HL-60/S4 (cell line): ENCODE results near the gene LY6G6C.

Experiments
- in situ Hi-C: fragments of 300-500 bp; cut with MboI; formaldehyde crosslinking; loops from 2 replicates; pipeline ENCODE4 v1.14.3; 2022; ENCODE audit warnings: low sequenced_read_pairs

The LY6G6C gene

GRCh38 chr6:31727717-31728671, 6.4 kb upstream of the LY6G6C start:
- in situ Hi-C loops = no loop called here

DNA sequence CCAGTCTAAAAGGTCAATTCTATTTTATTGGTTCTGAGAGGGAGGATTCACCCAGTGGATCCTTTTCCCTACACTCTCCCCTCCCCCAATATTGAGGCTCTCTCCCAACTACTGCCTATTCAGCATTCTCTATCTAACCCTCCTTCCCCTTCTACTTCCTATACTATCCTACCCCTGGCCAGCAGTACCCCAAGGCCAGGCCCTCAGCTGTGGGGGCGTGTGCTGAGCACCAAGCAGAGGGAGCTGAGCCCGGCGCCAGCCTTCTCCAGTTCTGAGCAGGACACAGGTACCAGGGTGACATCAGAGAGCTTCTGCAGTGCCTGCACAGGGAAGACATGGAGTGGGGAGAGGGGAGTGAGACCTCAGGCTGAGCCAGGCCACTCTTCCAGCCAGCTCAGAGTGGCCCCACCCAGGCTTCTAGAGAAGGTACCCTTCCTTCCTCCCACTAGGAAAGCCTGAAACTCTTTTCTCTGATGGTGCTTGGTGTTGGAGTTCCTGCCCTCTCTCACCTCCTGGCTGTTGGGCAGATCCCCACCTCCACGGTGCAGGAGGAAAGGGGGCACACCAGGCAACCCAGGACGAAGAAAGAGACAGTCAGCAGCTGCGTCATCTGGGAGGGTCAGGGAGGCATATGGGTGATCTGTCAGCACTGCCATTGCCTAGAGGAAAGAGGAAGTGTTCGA, 5.6 kb upstream of the LY6G6C start:
- in situ Hi-C loops = no loop called here

GRCh38 chr6:31725502-31726350, 4.2 kb upstream of the LY6G6C start:
- in situ Hi-C loops = no loop called here

DNA sequence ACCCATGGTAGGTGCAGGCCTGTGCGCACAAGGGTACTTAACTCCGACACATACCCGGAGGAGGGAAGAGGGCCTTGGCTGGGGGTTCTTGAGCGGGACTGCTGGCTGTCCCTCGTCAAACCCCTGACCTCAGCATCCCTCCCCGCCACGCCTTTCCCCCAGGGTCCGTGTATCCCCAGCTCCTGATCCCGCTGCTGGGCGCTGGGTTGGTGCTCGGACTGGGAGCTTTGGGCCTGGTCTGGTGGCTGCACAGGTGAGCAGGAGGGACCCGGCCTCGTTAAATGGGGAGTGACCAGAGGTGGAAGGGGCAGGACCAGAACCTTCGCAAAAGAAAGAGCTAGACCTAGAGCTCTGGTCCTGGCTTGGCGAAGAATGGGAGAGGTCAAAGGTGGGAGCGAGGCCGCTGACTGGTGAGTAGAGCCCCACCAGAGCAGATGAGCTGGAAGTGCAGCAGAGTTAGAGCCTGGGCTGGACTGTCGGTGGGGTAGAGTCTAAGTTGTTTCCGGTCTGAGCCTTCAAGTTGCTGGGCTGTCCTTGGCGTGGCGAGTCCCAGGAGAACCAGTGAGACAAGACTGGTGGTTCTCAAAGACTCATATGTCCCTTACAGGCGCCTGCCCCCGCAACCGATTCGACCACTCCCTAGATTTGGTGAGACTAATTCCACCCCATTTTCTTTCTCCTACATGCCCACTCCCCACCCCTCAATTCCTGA, 2.6 kb upstream of the LY6G6C start:
- in situ Hi-C loops = no loop called here

- in situ Hi-C loops = no loop called here
Observed at GRCh38 chr6:31723245-31723979, 1.9 kb upstream of the LY6G6C start, which contains the start of gene MPIG6B. Gene MPIG6B, plus strand, starts transcription at chr6:31723373. Its CDS starts 11 bp downstream, at chr6:31723384.

DNA sequence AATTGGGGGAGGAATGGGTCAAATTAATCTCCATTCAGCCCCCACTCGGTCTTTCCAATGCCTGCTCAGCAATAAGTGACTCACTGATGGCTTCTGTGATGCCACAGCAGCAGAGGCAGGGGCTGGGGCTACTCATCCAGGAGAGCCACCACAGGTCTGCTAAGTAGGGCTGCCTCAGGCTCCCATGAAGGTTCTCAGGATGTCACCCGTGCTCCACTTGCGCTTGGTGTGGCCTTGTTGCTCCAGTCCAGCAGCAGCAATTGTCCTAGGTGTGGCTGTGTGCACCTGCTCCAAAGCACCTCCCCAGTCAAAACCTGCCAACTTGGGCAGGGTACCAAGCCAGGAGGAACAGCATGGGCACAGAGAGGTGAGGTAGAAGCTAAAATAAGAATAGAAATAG, 627 bp upstream of the LY6G6C start:
- in situ Hi-C loops = no loop called here

GRCh38 chr6:31720196-31720770, 1.3 kb downstream of the LY6G6C start:
- in situ Hi-C loops = no loop called here

- in situ Hi-C loops = no loop called here
Observed at GRCh38 chr6:31719001-31719400, 2.5 kb downstream of the LY6G6C start.

DNA sequence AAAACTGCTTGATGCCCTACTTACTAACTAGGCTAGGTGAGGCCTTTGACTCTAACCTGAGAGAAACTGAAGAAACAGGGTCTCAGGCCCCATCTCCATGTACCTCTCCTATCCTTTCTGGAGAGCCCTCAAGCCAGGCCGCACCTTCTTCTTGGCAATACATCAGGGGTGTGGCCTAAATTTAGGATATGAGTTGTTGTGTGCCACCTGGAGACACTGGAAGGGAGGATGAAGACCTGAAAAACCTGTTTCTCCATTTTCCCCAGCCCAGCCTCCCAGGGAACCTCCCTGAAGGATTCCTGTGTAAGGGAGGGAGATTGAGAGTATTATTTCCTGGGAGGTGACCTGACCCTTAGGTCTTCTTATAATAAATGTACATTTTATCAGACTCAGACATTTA, 3.3 kb downstream of the LY6G6C start:
- in situ Hi-C loops = no loop called here

DNA sequence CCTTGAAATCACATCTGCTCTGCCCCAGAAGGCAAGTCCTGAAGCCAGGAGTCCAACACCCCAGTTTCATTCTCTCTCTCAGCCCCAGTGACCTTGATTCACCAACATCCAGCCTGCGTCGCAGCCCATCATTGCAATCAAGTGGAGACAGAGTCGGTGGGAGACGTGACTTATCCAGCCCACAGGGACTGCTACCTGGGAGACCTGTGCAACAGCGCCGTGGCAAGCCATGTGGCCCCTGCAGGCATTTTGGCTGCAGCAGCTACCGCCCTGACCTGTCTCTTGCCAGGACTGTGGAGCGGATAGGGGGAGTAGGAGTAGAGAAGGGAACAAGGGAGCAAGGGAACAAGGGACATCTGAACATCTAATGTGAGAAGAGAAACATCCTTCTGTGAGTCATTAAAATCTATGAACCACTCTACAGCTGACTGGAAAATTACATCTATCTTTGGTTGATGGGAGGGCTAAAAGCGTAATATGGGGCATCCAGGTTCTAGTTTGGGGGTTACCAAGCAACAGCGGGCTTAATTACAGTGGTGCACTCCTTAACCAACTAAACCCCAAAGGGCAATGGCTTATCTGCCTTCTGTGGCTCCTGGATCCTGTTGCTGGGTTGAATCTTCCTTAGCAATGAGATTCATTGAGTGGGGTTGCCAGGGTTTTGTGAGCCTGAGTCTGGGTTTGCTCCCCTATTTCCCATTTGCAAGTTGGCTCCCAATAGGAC, 3.9 kb downstream of the LY6G6C start:
- in situ Hi-C loops = no loop called here

- in situ Hi-C loops = no loop called here
Observed at GRCh38 chr6:31715022-31715958, 6.3 kb downstream of the LY6G6C start, which contains the start of gene LY6G6D. Gene LY6G6D, plus strand, starts transcription at chr6:31715348. Its CDS starts 8 bp downstream, at chr6:31715356.

GRCh38 chr6:31713991-31714684, 7.4 kb downstream of the LY6G6C start:
- in situ Hi-C loops = no loop called here

- in situ Hi-C loops = no loop called here
Observed at GRCh38 chr6:31713465-31713864, 8.1 kb downstream of the LY6G6C start.

GRCh38 chr6:31712296-31712695, 9.2 kb downstream of the LY6G6C start:
- in situ Hi-C loops = no loop called here

GRCh38 chr6:31711233-31711632, 10.3 kb downstream of the LY6G6C start:
- in situ Hi-C loops = no loop called here

DNA sequence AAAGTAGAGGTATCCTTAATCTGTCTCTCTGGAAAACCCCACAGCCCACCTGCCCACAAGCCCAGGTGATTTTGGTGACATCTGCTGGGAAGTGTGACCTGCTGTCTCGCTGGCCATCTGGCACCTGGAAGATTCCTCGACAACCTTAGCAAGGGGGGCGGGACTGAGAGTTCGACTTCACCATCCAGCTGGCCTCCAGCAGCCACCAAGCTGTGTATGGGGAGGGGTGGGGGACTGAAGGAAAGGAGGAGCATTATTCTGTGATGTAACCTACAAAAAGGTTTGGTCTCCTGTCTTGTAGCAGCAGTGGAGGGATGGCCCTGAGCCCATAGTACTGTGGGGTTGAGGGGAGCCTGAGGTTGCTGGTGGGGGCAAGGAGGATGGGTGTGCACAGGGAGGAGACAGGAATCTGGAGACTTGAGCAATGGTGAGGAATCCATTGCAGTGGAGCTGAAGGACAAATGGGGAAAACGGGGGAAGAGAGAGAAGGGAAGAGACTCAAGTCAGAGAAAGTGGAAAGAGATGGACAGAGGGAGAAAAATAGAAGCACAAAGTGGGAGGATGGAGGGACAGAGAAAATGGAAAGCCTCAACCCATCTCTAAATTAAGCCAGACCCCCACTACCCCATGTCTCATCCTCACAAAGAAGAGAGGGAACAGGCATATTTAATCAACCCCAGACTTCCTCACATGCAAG, 10.9 kb downstream of the LY6G6C start:
- in situ Hi-C loops = no loop called here
